Subcutaneous abdominal adipose tissue (tissue), 5 donors: Measurements from ENCODE around the gene RIN3.

Experiments
- H3K27ac ChIP-seq: one replicate; pipeline ENCODE4 v1.7.0; 2013; ENCODE audit warnings: low read depth, mild to moderate bottlenecking, inconsistent platforms, low read length, moderate library complexity
- H3K27me3 ChIP-seq, 5 donors: one replicate each; pipeline ENCODE4 v1.7.0; 2013; ENCODE audit warnings: low read length in 5 of 5, inconsistent platforms in 1 of 5; ENCODE audit not compliant: control insufficient read depth in 5 of 5, insufficient read depth in 4 of 5
- H3K36me3 ChIP-seq, 5 donors: one replicate each; pipeline ENCODE4 v1.7.0; 2013; ENCODE audit warnings: low read length in 5 of 5; ENCODE audit not compliant: control insufficient read depth in 5 of 5, insufficient read depth in 5 of 5
- H3K4me1 ChIP-seq, 5 donors: one replicate each; pipeline ENCODE4 v1.7.0; 2013; ENCODE audit warnings: low read length in 5 of 5, mild to moderate bottlenecking in 3 of 5, moderate library complexity in 1 of 5; ENCODE audit not compliant: control insufficient read depth in 5 of 5, insufficient read depth in 5 of 5
- H3K4me3 ChIP-seq, 5 donors: one replicate each; pipeline ENCODE4 v1.7.0; 2013; ENCODE audit warnings: low read length in 5 of 5, low read depth in 1 of 5
- H3K9ac ChIP-seq, 5 donors: one replicate each; pipeline ENCODE4 v1.7.0; 2013; ENCODE audit warnings: low read length in 5 of 5, mild to moderate bottlenecking in 4 of 5, moderate library complexity in 3 of 5
- H3K9me3 ChIP-seq, 5 donors: one replicate each; pipeline ENCODE4 v1.7.0; 2013; ENCODE audit warnings: low read length in 5 of 5; ENCODE audit not compliant: control insufficient read depth in 5 of 5
- donor health status: healthy.
- donor health status: healthy.
- donor health status: healthy.
- donor health status: healthy.
- donor health status: healthy.

Gene RIN3

GRCh38 chr14:92551044-92551841, 37.7 kb downstream of the RIN3 start:
- no peak overlapping the region for H3K27ac ChIP-seq
- peaks cover 0 to 7% (median 2%) of the 10 kb centered on the region in 5 donors for H3K27me3 ChIP-seq
- H3K4me3 ChIP-seq = no peak overlapping the region
- H3K36me3 ChIP-seq = peaks cover 0 to 3% (median 1%) of the 10 kb centered on the region in 5 donors
- peaks cover 4 to 53% (median 23%) of the 10 kb centered on the region in 5 donors for H3K4me1 ChIP-seq
- H3K9ac ChIP-seq = no peak overlapping the region
- no peaks in the 10 kb centered on the region for H3K9me3 ChIP-seq

- Histone ChIP-seq H3K9me3 (no peaks in the 10 kb centered on the region), H3K4me3 (no peak overlapping the region), H3K9ac (no peak overlapping the region), H3K27me3 (peaks cover 0 to 7% (median 2%) of the 10 kb centered on the region in 5 donors), H3K36me3 (peaks cover 0 to 10% (median 9%) of the 10 kb centered on the region in 5 donors), H3K27ac (no peak overlapping the region), H3K4me1 (peaks cover 4 to 53% (median 23%) of the 10 kb centered on the region in 5 donors)
Measured at GRCh38 chr14:92552066-92552465, 38.5 kb downstream of the RIN3 start.

GRCh38 chr14:92553438-92553837, 39.9 kb downstream of the RIN3 start:
- H3K9me3 ChIP-seq = no peaks in the 10 kb centered on the region
- peaks cover 0 to 22% (median 16%) of the 10 kb centered on the region in 5 donors for H3K36me3 ChIP-seq
- H3K4me3 ChIP-seq = no peak overlapping the region
- H3K27ac ChIP-seq = no peak overlapping the region
- peaks cover 4 to 53% (median 23%) of the 10 kb centered on the region in 5 donors for H3K4me1 ChIP-seq
- peaks cover 0 to 7% (median 2%) of the 10 kb centered on the region in 5 donors for H3K27me3 ChIP-seq
- H3K9ac ChIP-seq = no peak overlapping the region

- peaks cover 0 to 34% (median 6%) of the 10 kb centered on the region in 5 donors for H3K4me1 ChIP-seq
- no peak overlapping the region for H3K27ac ChIP-seq
- no peak overlapping the region for H3K4me3 ChIP-seq
- peaks cover 0 to 7% (median 2%) of the 10 kb centered on the region in 5 donors for H3K27me3 ChIP-seq
- H3K9ac ChIP-seq = no peak overlapping the region
- H3K36me3 ChIP-seq = peaks cover 0 to 37% (median 29%) of the 10 kb centered on the region in 5 donors
- no peaks in the 10 kb centered on the region for H3K9me3 ChIP-seq
Measured at GRCh38 chr14:92555465-92556111, 42.0 kb downstream of the RIN3 start.

- no peak overlapping the region for H3K27ac ChIP-seq
- no peak overlapping the region for H3K9ac ChIP-seq
- peaks cover 0 to 31% (median 6%) of the 10 kb centered on the region in 5 donors for H3K4me1 ChIP-seq
- no peaks in the 10 kb centered on the region for H3K9me3 ChIP-seq
- no peak overlapping the region for H3K4me3 ChIP-seq
- peaks cover 0 to 37% (median 29%) of the 10 kb centered on the region in 5 donors for H3K36me3 ChIP-seq
- H3K27me3 ChIP-seq = peaks cover 0 to 7% (median 2%) of the 10 kb centered on the region in 5 donors
Measured at GRCh38 chr14:92556255-92556741, 42.7 kb downstream of the RIN3 start.

- Histone ChIP-seq H3K27me3 (peaks cover 0 to 7% (median 2%) of the 10 kb centered on the region in 5 donors), H3K4me3 (no peak overlapping the region), H3K27ac (no peak overlapping the region), H3K9me3 (no peaks in the 10 kb centered on the region), H3K36me3 (peaks cover 0 to 37% (median 29%) of the 10 kb centered on the region in 5 donors), H3K4me1 (peaks cover 0 to 28% (median 6%) of the 10 kb centered on the region in 5 donors), H3K9ac (no peak overlapping the region)
Measured at GRCh38 chr14:92556863-92557543, 43.4 kb downstream of the RIN3 start.

GRCh38 chr14:92557544-92557912, 43.9 kb downstream of the RIN3 start:
- H3K4me1 ChIP-seq = peaks cover 0 to 23% (median 6%) of the 10 kb centered on the region in 5 donors
- H3K36me3 ChIP-seq = peaks cover 0 to 37% (median 29%) of the 10 kb centered on the region in 5 donors
- H3K4me3 ChIP-seq = no peak overlapping the region

GRCh38 chr14:92558319-92558718, 44.7 kb downstream of the RIN3 start:
- Histone ChIP-seq H3K27ac (no peak overlapping the region), H3K4me3 (no peak overlapping the region), H3K36me3 (peaks cover 0 to 37% (median 29%) of the 10 kb centered on the region in 5 donors), H3K9ac (no peak overlapping the region), H3K27me3 (peaks cover 0 to 7% (median under 1%) of the 10 kb centered on the region in 5 donors), H3K9me3 (no peaks in the 10 kb centered on the region), H3K4me1 (peaks cover 0 to 19% (median 1%) of the 10 kb centered on the region in 5 donors)

More at GRCh38 chr14:92557544-92557912, 43.9 kb downstream of the RIN3 start:
- H3K27ac ChIP-seq = no peak overlapping the region
- H3K9ac ChIP-seq = no peak overlapping the region
- H3K9me3 ChIP-seq = no peaks in the 10 kb centered on the region
- peaks cover 0 to 7% (median 2%) of the 10 kb centered on the region in 5 donors for H3K27me3 ChIP-seq

GRCh38 chr14:92559486-92559885, 45.9 kb downstream of the RIN3 start:
- no peak overlapping the region for H3K4me3 ChIP-seq
- peaks cover 0 to 4% (median 0%) of the 10 kb centered on the region in 5 donors for H3K27me3 ChIP-seq
- peaks cover 0 to 37% (median 29%) of the 10 kb centered on the region in 5 donors for H3K36me3 ChIP-seq
- H3K9me3 ChIP-seq = no peaks in the 10 kb centered on the region
- no peak overlapping the region for H3K27ac ChIP-seq
- H3K4me1 ChIP-seq = peaks cover 0 to 21% (median 7%) of the 10 kb centered on the region in 5 donors
- no peak overlapping the region for H3K9ac ChIP-seq
